ENCODE results near the gene ASPG.

Gene ASPG

DNA sequence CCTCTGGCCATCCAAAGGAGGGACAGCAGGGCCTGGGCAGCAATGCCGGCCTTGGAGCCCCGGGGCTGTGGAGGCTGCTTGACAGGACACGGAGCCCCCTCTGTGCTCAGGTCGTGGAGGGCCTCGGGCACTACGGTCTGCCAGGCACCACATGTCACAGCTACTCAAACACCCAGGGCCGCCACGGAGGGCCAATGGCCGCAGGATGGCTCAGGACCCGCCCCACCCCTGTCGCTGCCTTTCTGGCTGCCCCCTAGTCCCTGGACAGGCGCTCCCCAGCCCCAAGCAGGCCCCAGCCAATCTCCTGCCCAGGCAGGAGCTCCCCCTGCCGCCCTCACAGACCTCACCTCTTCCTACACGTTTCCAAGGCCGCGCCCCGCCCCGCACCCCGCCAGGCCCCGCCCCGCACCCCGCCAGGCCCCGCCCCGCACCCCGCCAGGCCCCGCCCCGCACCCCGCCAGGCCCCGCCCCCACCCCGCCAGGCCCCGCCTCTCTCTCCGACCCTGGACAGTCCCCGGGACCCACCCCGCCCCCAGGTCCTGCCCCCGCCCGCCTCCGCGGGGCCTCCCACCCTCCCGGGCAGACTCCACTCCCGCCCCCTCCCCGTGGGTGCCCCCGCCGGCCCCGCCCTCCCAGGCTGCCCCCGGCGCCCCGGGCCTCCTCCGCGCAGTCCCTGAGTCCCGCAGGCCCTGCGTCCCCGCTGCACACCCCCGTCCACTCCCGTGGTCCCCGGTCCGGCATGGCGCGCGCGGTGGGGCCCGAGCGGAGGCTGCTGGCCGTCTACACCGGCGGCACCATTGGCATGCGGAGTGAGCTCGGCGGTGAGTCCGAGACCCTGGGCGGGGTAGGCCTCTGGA lies at the start of gene ASPG:
Gene ASPG, plus strand, starts transcription at position 669 of the 857 bp plus-strand sequence. Its CDS starts 71 bp downstream, at position 740.
- DNase-seq (ENCODE audit: low read depth), result no peak

DNA sequence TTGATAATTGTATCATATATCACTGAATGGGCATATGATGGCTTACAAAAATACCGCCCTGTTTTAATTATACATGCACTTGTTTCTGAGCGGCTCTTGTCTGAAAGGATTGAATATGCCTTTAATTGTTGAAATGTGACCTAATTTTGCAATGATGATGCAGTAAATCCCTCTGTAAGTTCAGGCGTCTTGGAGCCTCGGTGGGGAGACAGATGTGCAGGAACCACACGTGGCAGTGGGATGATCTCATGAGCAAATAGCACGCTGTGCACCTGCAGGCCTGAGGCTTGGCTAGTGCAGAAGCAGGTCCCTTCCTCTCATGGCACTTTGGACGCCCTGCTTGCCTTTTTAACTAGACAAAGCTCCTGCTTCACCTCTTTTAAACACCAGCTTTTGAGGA lies 49.3 kb upstream of the ASPG start:
- DNase-seq (ENCODE audit: low read depth), result no peak

DNA sequence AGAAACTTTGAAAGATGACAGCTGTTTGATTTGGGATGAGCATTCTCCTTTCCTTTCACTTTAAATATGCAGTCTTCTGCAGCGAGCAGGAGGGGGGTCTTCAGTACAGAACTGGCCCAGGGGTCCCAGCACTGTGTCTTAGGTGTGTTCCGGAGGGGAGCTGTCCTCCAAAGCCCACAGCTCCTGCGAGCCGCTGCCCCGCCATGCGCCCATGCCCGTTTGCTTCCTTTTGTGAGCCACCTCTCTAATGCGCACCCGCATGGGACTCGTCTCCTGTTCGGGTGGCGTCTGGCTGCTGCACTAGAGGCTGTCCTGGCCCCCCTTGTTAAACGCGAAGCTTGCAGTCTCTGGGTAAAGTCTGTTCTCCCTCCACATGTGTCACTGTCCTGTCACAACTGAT lies 48.4 kb upstream of the ASPG start:
- no peak for DNase-seq (ENCODE audit: low read depth)

GRCh38 chr14:104037903-104038302 lies 47.6 kb upstream of the ASPG start:
- DNase-seq (ENCODE audit: low read depth), result no peak

GRCh38 chr14:104039214-104039613 lies 46.3 kb upstream of the ASPG start:
- no peak for DNase-seq (ENCODE audit: low read depth)

DNA sequence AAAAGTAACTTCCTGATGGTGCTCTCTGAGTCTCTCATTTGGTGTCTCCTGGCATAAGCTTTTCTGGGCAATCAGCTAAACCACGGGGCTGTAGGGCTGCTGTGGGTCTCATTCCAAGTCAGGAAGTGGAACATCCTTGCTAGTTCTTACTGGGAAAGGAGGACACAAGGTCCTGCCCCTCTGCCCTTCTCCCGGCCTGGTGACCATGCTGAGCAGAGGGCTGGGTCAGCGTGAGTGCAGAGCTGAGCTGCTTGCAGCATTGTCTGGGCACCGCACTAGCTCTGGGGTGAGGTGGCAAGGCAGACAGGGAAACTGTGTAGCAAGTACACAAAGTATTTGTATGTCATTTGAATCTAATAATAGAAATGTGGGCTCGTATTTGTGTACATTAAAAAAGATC lies 45.0 kb upstream of the ASPG start:
- no peak for DNase-seq (ENCODE audit: low read depth)

- no peak for DNase-seq (ENCODE audit: low read depth)
Measured at GRCh38 chr14:104041430-104042104, 43.9 kb upstream of the ASPG start.

DNA sequence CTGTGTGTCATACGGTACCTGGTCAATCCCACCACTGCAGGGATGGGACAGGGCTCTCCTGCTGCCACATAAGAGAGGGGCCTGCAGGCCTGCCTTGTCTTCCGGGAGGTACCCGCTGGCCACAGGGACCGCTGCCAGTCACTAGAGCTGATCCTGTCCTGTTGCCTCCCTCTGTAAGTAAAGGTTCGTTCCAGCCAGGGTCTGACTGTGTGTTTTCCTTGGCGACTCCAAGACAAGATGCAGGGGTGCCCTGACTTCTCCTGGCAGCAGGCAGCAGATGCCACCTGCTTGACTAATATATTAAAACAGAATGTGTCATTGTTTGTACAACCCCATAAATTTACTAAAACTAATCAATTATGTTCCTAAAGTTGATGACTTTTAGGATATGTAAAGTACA lies 41.5 kb upstream of the ASPG start:
- DNase-seq (ENCODE audit: low read depth), result no peak

GRCh38 chr14:104047761-104048160 lies 37.7 kb upstream of the ASPG start:
- DNase-seq (ENCODE audit: low read depth), result no peak

GRCh38 chr14:104048758-104049507 lies 36.6 kb upstream of the ASPG start:
- no peak for DNase-seq (ENCODE audit: low read depth)

DNA sequence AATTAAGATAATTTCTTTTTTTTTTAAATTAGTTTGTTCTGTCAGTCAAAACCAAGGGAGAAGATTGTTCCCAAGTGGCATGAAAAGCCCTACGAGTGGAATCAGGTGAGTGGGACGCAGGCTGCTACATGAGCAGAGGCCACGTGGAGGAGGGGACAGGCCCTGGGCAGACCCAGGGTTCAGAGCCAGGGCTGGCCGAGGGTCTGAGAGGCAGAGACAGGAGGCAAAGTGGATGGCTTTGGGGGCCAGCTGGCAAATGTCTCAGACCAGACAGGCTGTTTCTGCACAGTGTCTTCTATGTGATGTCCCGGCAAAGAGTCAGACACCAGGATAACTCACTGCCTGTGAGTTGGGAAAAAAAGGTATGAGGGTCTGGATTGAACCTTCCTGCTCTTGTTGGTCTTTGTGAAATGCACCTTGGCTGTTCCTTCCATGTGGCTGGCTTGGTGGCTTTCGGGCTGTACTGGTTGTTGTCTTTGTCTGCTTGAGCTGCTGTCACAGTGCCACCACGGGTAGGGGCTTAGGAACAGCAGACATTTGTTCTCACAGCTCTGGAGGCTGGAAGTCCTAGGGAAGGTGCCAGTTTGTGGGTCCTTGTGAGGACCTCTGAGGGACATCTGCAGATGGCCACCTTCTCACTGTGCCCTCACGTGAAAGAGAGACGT lies 35.8 kb upstream of the ASPG start:
- DNase-seq (ENCODE audit: low read depth), result no peak

- no peak for DNase-seq (ENCODE audit: low read depth)
Measured at GRCh38 chr14:104051092-104051813, 34.2 kb upstream of the ASPG start.

DNA sequence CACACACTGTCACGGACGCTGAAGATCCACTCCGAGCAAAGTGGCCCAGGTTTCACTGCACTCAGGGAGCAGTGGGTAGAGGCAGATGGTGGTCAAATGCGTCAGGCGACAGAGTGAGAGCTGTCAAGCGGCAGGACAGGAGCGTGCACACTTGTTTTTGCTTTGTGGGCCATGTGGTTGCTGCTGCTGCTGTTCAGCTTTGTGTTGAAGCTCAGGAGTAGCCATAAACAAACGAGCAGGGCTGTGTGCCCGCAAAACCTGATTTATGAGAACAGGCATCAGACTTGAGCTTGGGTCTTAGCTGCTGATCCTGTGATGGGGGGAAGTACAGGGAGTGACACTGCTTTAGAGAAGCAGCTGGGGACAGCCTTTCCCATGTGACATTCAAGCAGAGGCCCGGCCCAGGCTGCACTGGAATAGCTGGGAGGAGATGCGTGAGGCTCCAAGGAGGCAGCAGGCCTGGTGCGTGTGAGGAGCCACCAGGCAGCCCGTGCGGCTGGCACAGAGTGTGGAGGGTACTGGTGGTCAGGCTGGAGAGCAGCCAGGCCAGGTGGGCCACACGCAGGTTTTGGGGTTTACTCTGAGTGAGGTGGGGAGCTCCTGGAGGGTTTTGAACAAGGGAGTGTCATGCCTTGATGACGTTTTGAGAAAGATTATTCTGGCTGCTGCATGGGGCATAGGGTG lies 31.1 kb upstream of the ASPG start:
- no peak for DNase-seq (ENCODE audit: low read depth)

GRCh38 chr14:104062281-104062680 lies 23.2 kb upstream of the ASPG start:
- DNase-seq (ENCODE audit: low read depth), result no peak

DNA sequence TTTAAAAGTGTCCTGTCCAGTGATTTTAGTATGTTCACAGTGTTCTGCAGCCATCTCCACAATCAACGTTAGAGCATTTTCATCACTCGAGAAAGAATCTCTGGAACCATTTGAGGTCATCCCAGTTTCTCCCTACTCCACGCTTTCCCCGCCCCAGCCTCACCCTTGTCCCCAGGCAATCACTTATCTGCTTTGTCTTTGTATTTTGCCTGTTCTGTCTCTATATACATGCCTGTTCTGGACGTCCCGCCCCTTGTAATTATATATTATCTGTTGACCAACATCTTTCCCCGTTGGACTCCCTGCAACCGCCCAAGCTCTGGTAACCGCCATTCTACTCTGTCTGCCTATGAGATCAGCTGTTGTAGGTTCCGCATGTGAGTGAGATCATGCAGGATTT lies 21.5 kb upstream of the ASPG start:
- no peak for DNase-seq (ENCODE audit: low read depth)

DNA sequence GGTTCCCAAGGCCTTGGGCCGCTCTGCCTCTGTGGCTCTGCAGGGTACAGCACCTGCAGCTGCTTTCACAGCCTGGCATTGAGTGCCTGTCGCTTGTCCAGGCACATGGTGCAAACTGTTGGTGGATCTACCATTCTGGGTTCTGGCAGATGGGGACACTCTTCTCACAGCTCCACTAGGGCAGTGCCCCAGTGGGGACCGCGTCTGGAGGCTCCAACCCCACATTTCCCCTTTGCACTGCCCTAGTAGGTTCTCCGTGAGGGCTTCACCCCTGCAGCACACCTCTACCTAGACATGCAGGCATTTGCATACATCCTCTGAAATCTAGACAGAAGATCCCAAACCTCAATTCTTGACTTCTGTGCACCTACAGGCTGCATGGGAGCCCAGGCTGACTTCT lies 19.2 kb upstream of the ASPG start:
- DNase-seq (ENCODE audit: low read depth), result no peak

DNA sequence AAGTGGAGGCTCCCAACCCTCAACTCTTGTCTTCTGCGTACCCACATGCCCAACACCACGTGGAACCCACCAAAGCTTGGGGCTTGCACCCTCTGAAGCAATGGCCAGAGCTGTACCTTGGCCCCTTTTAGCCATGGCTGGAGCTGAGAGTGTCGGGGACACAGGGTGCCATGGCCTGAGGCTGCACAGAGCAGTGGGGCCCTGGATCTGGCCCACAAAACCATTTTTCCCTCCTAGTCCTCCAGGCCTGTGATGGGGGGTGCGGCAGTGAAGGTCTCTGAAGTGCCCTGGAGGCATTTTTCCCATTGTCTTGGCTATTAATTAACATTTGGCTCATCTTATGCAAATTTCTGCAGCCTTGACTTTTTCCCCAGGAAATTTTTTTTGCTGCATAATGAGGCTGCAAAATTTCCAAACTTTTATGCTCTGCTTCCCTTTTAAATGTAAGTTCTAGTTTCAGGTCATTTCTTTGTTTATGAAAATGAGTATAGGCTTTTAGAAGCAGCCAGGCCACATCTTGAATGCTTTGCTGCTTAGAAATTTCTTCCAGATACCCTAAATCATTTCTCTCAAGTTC lies 18.7 kb upstream of the ASPG start:
- DNase-seq (ENCODE audit: low read depth), result no peak

DNA sequence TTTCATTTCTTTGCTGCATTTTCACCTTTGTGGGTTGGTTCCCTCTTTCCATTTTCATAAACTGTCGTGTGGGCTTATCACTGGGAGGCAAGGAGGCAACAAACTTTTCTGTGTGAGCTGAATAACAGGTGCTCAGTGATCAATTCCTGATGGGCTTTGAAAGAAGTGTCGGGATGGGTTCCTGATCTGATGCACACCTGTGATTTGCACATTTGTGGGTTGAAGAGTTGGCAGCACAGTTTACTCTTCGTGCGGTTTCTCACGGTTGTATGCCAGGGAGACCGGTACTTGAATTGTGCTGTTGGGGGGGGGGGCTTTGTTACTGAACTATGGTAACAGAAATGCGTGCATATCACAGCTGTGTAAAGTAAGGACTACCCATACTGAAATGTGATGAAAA lies 16.0 kb upstream of the ASPG start:
- no peak for DNase-seq (ENCODE audit: low read depth)

- no peak for DNase-seq (ENCODE audit: low read depth)
Measured at GRCh38 chr14:104072586-104072985, 12.9 kb upstream of the ASPG start.

GRCh38 chr14:104073764-104074163 lies 11.7 kb upstream of the ASPG start:
- DNase-seq (ENCODE audit: low read depth), result no peak

Measured in activated T-helper 9 cell treated with anti-CD3 and anti-CD28 coated beads, Interleukin-2, amount 50 U/mL, for 16 hours (primary cell).